Measurements from ENCODE around the gene PRDM16. TPM values are rescaled to one million over a fixed set of nuclear protein-coding genes. Genes with fewer than 3 reads are reported as not detected.

Gene PRDM16
- polyA plus RNA-seq, 1 of the 3 experiments (the other 2 are of a cell fraction), result not detected

GRCh38 chr1:3116560-3116959 lies 47.6 kb downstream of the PRDM16 start:
- POLR2A ChIA-PET, result no interaction called here
- no peaks in the 10 kb centered on the region for H3K9me3 ChIP-seq

GRCh38 chr1:3117879-3118278 lies 48.9 kb downstream of the PRDM16 start:
- Histone ChIP-seq H4K20me1 (ENCODE audit: insufficient read depth) (no peaks in the 10 kb centered on the region), H3K4me1 (ENCODE audit: control insufficient read depth in 1 of 2, insufficient read depth in 2 of 2, low read depth in 1 of 2, low read length in 1 of 2) (no peaks in the 10 kb centered on the region), H3K9me2 (no peaks in the 10 kb centered on the region), H2AFZ (ENCODE audit: low read depth) (no peak overlapping the region), H3K9ac (no peak overlapping the region), H3K79me2 (ENCODE audit: insufficient read depth) (no peaks in the 10 kb centered on the region), H3K27ac (ENCODE audit: low read depth in 2 of 2, low read length in 1 of 2) (no peak overlapping the region), H3K4me2 (no peak overlapping the region), H3F3A (replicated peaks; ENCODE audit: insufficient read depth) (no peaks in the 10 kb centered on the region), H3K4me3 (ENCODE audit: low read depth in 2 of 2, low read length in 1 of 2) (no peak overlapping the region), H3K36me3 (replicated peaks in 1 of 2; ENCODE audit: control insufficient read depth in 1 of 2, insufficient read depth in 2 of 2, low read length in 1 of 2) (no peaks in the 10 kb centered on the region), H3K9me3 (no peaks in the 10 kb centered on the region), H3K27me3 (ENCODE audit: insufficient read depth) (no peaks in the 10 kb centered on the region)
- POLR2A ChIA-PET, result no interaction called here
- no peak for TF ChIP-seq RCOR1 (IDR thresholded peaks at IDR 0.05; ENCODE audit: low read length)
- TF ChIP-seq POLR2AphosphoS5 (IDR thresholded peaks at IDR 0.05; ENCODE audit: low read depth, low read length), result no peak
- no peak for TF ChIP-seq ELF1 (IDR thresholded peaks at IDR 0.05)
- TF ChIP-seq IRF3 (IDR thresholded peaks at IDR 0.05; ENCODE audit: low read depth, low read length), result no peak
- no peak for TF ChIP-seq TAF1 (IDR thresholded peaks at IDR 0.05; ENCODE audit: borderline replicate concordance, low read depth, low read length)
- TF ChIP-seq SMC3 (IDR thresholded peaks at IDR 0.05; ENCODE audit: low read depth, low read length), result no peak
- no peak for TF ChIP-seq TCF12 (IDR thresholded peaks at IDR 0.05)
- no peak for TF ChIP-seq JUND (IDR thresholded peaks at IDR 0.05)
- WGBS (ENCODE audit: low lambda C conversion rate), result 79% methylated on average over 15 of the region's 16 CpGs
- no peak for DNase-seq
- CTCF ChIA-PET, result no interaction called here

More at GRCh38 chr1:3116560-3116959, 47.6 kb downstream of the PRDM16 start:
- H2AFZ ChIP-seq (ENCODE audit: low read depth), result no peak overlapping the region
- no peak overlapping the region for H3K27ac ChIP-seq (ENCODE audit: low read depth in 2 of 2, low read length in 1 of 2)
- no peaks in the 10 kb centered on the region for H3K4me1 ChIP-seq (ENCODE audit: control insufficient read depth in 1 of 2, insufficient read depth in 2 of 2, low read depth in 1 of 2, low read length in 1 of 2)
- WGBS (ENCODE audit: low lambda C conversion rate), result no CpG with 5 or more reads among the region's 13 CpGs
- DNase-seq, result no peak
- no peaks in the 10 kb centered on the region for H3K27me3 ChIP-seq (ENCODE audit: insufficient read depth)
- no peak overlapping the region for H3K4me3 ChIP-seq (ENCODE audit: low read depth in 2 of 2, low read length in 1 of 2)
- CTCF ChIA-PET, result no interaction called here
- TF ChIP-seq RAD21 (IDR thresholded peaks at IDR 0.05; ENCODE audit: low read length) (no peak), NFIC (IDR thresholded peaks at IDR 0.05; ENCODE audit: borderline replicate concordance) (no peak), FOXJ3 (CRISPR knock-in tag; IDR thresholded peaks at IDR 0.05) (no peak), ZBTB33 (IDR thresholded peaks at IDR 0.05; ENCODE audit: borderline replicate concordance, low read depth) (no peak), SMC3 (IDR thresholded peaks at IDR 0.05; ENCODE audit: low read depth, low read length) (no peak), FOSL2 (IDR thresholded peaks at IDR 0.05; ENCODE audit: borderline replicate concordance, low read depth) (no peak), ELF1 (IDR thresholded peaks at IDR 0.05) (no peak), GABPA (IDR thresholded peaks at IDR 0.05; ENCODE audit: low read depth) (no peak), EP300 (IDR thresholded peaks at IDR 0.05; ENCODE audit: borderline replicate concordance in 1 of 2, low read depth in 1 of 2, low read length in 1 of 2) (no peak), USF1 (IDR thresholded peaks at IDR 0.05; ENCODE audit: borderline replicate concordance, low read depth) (no peak), RCOR1 (IDR thresholded peaks at IDR 0.05; ENCODE audit: low read length) (no peak), MEF2A (IDR thresholded peaks at IDR 0.05; ENCODE audit: borderline replicate concordance, low read depth) (no peak), RXRA (IDR thresholded peaks at IDR 0.05; ENCODE audit: borderline replicate concordance, low read depth) (no peak), EZH2phosphoT487 (IDR thresholded peaks at IDR 0.05; ENCODE audit: borderline replicate concordance, low read depth) (no peak), GATA2 (CRISPR knock-in tag; IDR thresholded peaks at IDR 0.05) (no peak)
- no peaks in the 10 kb centered on the region for H3F3A ChIP-seq (replicated peaks; ENCODE audit: insufficient read depth)
- H3K9me2 ChIP-seq, result no peaks in the 10 kb centered on the region
- H3K9ac ChIP-seq, result no peak overlapping the region
- H3K4me2 ChIP-seq, result no peak overlapping the region
- H3K79me2 ChIP-seq (ENCODE audit: insufficient read depth), result no peaks in the 10 kb centered on the region
- H4K20me1 ChIP-seq (ENCODE audit: insufficient read depth), result no peaks in the 10 kb centered on the region
- H3K36me3 ChIP-seq (replicated peaks in 1 of 2; ENCODE audit: control insufficient read depth in 1 of 2, insufficient read depth in 2 of 2, low read length in 1 of 2), result no peaks in the 10 kb centered on the region

Measured in SK-N-SH (cell line).